Measurements from ENCODE around the gene MTHFR. TPM values are rescaled to one million over a fixed set of nuclear protein-coding genes. Genes with fewer than 3 reads are reported as not detected.
A peak's percentile ranks its signal among the peaks of the same experiment; 100 is the strongest.

The MTHFR gene
- total RNA-seq, 1 experiment from 2014 or later, result 16.4 TPM

GRCh38 chr1:11790880-11791715, 14.7 kb downstream of the MTHFR start:
- peak; percentile 54 for DNase-seq
- Mint-ChIP-seq H3K27me3 (ENCODE audit: unreplicated experiment) (no peaks in the 10 kb centered on the region), H3K4me1 (ENCODE audit: low read depth, unreplicated experiment) (peaks cover 21% of the 10 kb centered on the region), H3K27ac (ENCODE audit: unreplicated experiment) (peak overlapping the region; percentile 72), H3K9me3 (ENCODE audit: low read depth, unreplicated experiment) (no peaks in the 10 kb centered on the region), H3K4me3 (ENCODE audit: low read depth, unreplicated experiment) (peak overlapping the region; percentile 33), H3K36me3 (ENCODE audit: insufficient read depth, unreplicated experiment) (peaks cover 27% of the 10 kb centered on the region)
- BruUV-seq (replicated peaks), result no TSS peak
- CTCF ChIA-PET, result no interaction called here
- TF ChIP-seq, protein P1, sequence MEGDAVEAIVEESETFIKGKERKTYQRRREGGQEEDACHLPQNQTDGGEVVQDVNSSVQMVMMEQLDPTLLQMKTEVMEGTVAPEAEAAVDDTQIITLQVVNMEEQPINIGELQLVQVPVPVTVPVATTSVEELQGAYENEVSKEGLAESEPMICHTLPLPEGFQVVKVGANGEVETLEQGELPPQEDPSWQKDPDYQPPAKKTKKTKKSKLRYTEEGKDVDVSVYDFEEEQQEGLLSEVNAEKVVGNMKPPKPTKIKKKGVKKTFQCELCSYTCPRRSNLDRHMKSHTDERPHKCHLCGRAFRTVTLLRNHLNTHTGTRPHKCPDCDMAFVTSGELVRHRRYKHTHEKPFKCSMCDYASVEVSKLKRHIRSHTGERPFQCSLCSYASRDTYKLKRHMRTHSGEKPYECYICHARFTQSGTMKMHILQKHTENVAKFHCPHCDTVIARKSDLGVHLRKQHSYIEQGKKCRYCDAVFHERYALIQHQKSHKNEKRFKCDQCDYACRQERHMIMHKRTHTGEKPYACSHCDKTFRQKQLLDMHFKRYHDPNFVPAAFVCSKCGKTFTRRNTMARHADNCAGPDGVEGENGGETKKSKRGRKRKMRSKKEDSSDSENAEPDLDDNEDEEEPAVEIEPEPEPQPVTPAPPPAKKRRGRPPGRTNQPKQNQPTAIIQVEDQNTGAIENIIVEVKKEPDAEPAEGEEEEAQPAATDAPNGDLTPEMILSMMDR (IDR thresholded peaks at IDR 0.05; ENCODE audit: unreplicated experiment), result no peak
- intact Hi-C loops (cut with micrococcal nuclease; ENCODE audit: unreplicated experiment), result no loop called here

DNA sequence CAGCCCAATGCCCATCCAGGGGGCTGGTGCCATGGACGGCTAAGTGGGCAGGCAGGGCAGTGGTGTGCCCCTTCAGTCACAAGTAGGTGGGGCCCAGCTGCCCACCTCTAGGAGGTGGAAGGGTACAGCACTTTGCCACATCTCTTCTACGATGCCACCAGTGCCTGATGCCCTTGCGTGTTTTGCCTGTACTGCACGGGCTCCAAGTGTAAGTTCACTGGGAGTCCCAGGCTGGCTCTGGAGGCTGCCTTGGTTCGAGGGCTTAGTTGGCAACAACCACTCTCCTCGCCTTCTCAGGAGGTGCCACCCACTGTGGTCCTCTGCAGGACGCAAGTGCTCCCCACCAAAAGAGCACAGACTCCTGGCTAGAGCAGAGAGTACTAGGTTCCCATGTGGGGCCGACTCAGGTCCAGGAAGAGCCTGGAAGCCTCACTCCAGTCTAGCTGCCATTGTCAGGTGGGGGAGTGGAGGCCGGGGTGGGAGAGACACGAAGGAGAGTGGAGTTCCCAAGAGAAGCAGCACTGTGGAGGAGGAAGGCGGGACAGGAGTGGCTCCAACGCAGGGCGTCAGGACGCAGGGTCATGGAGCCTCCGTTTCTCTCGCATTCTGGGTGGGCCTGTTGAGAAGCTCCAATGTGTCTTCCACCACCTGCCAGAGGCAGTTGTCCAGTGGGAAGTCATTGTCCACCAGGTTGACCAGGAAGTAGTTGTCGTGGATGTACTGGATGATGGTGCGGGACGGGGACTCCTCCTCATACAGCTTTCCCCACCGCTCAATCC, 15.5 kb downstream of the MTHFR start:
- CTCF ChIA-PET, result no interaction called here
- Mint-ChIP-seq H3K27ac (ENCODE audit: unreplicated experiment) (peak overlapping the region; percentile 72), H3K27me3 (ENCODE audit: unreplicated experiment) (no peaks in the 10 kb centered on the region), H3K36me3 (ENCODE audit: insufficient read depth, unreplicated experiment) (peaks cover 21% of the 10 kb centered on the region), H3K9me3 (ENCODE audit: low read depth, unreplicated experiment) (no peaks in the 10 kb centered on the region), H3K4me3 (ENCODE audit: low read depth, unreplicated experiment) (peak overlapping the region; percentile 33), H3K4me1 (ENCODE audit: low read depth, unreplicated experiment) (peaks cover 21% of the 10 kb centered on the region)
- BruUV-seq (replicated peaks), result TSS peak; percentile 39
- intact Hi-C loops (cut with micrococcal nuclease; ENCODE audit: unreplicated experiment), result no loop called here
- TF ChIP-seq, protein P1 (IDR thresholded peaks at IDR 0.05; ENCODE audit: unreplicated experiment), result no peak
- DNase-seq, result no peak

DNA sequence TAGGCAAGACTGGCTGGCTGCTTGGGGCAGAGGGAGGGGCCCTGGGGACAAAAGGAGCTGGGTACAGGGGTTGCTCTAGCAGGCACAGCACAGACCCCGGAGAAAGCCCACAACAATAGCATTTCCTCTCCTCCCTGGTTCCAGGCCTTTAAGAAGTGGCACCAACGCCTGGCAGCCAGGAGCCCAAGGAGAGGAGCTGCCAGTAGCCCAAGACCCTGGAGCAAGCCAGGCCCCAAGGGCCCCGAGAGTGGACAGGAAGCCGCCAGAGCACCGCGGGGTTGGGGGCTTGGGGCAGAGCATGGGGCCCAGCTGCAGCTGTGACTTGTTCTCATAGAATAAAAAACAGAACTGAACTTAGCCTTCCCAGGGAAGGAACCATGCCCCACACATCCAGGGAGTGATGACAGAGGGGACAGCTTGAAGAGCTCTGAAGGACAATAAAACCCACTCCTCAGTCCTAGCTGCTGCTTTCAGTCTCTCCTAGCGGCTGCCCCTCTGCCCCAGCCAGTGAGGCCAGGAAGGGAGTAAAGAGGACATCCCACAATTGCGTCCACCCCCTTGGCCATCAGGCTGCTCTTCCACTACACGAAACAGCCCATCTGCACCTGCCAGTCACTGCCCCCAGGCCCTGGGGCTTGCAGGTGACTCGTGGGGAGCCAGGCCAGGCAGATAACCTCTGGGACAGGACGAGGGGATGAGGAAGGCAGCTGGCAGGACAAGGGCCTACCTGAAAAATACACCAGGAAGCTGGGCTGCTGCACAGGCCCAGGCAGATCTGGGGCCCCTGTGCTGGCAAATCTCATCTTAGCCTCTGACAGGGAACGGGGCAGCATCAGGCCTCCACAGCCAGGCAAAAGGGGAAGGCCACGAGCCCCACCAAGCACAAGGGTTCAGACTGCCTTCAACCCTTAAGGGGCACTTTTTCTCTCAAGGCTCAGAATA, 16.4 kb downstream of the MTHFR start:
- no peaks in the 10 kb centered on the region for H3K9me3 Mint-ChIP-seq (ENCODE audit: low read depth, unreplicated experiment)
- H3K36me3 Mint-ChIP-seq (ENCODE audit: insufficient read depth, unreplicated experiment), result peaks cover 25% of the 10 kb centered on the region
- CTCF ChIA-PET, result no interaction called here
- H3K4me1 Mint-ChIP-seq (ENCODE audit: low read depth, unreplicated experiment), result peaks cover 21% of the 10 kb centered on the region
- no peak for DNase-seq
- no peaks in the 10 kb centered on the region for H3K27me3 Mint-ChIP-seq (ENCODE audit: unreplicated experiment)
- no TSS peak for BruUV-seq (replicated peaks)
- H3K4me3 Mint-ChIP-seq (ENCODE audit: low read depth, unreplicated experiment), result no peak overlapping the region
- no peak overlapping the region for H3K27ac Mint-ChIP-seq (ENCODE audit: unreplicated experiment)
- TF ChIP-seq, protein P1 (IDR thresholded peaks at IDR 0.05; ENCODE audit: unreplicated experiment), result no peak
- intact Hi-C loops (cut with micrococcal nuclease; ENCODE audit: unreplicated experiment), result no loop called here

DNA sequence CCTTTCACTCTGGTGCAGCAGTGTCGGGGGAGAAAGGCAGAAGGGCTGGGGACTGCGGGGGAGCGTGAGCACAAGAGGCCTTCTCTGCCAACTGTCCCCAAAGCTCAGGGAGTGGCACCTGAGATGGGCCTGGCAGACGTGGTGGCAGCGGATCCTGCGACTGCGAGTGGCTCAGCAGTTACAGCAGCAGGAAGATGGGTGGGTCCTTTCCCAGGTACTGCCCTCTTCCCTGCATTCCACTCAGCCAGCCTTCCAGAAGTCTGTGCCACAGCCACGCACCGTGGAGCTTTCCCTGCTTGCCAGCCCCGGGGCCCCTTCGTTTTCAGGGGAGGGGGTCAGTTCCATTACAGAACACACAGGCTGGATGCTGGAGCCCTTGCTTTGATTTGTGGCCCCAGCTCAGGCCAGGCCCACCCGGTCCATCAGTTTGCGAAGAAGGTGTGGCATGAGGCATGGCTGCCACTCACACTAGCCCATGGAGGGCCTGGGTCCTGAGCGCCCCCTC, 17.2 kb downstream of the MTHFR start:
- H3K27ac Mint-ChIP-seq (ENCODE audit: unreplicated experiment), result no peak overlapping the region

More for the DNA sequence above, 17.2 kb downstream of the MTHFR start:
- no peak for DNase-seq
- TF ChIP-seq, protein P1 (IDR thresholded peaks at IDR 0.05; ENCODE audit: unreplicated experiment), result no peak
- BruUV-seq (replicated peaks), result no TSS peak
- Mint-ChIP-seq H3K4me3 (ENCODE audit: low read depth, unreplicated experiment) (no peak overlapping the region), H3K4me1 (ENCODE audit: low read depth, unreplicated experiment) (peaks cover 21% of the 10 kb centered on the region), H3K36me3 (ENCODE audit: insufficient read depth, unreplicated experiment) (peaks cover 26% of the 10 kb centered on the region), H3K27me3 (ENCODE audit: unreplicated experiment) (no peaks in the 10 kb centered on the region), H3K9me3 (ENCODE audit: low read depth, unreplicated experiment) (no peaks in the 10 kb centered on the region)
- CTCF ChIA-PET, result no interaction called here
- intact Hi-C loops (cut with micrococcal nuclease; ENCODE audit: unreplicated experiment), result no loop called here

All from Calu3 (cell line).